DND-41 (cell line): Measurements from ENCODE around the gene FAM50B.

Experiments used
- ATAC-seq: fragments of 200-7000 bp; cut with Tn5 transposase; 3 replicates; pipeline ENCODE4 v1.9.1; 2021; ENCODE audit warnings: low read depth; ENCODE audit not compliant: insufficient read depth
- DNase-seq: peaks from one replicate; pipeline ENCODE4 v3.0.0-alpha.2; 2020
- H2AFZ ChIP-seq: 2 replicates; pipeline ENCODE4 v1.6.0; 2012; ENCODE audit warnings: low read depth, low read length
- H3K27ac ChIP-seq: 2 replicates; pipeline ENCODE4 v1.5.1; 2012; ENCODE audit warnings: low read length, inconsistent platforms
- H3K27me3 ChIP-seq: fragments of 200-600 bp; sonication (generic); 2 replicates; pipeline ENCODE4 v1.6.0; 2012; ENCODE audit warnings: low read length, mild to moderate bottlenecking, inconsistent platforms; ENCODE audit not compliant: insufficient read depth, poor library complexity
- H3K36me3 ChIP-seq: 2 replicates; pipeline ENCODE4 v1.5.1; 2012; ENCODE audit warnings: low read length, inconsistent platforms; ENCODE audit not compliant: insufficient read depth
- H3K4me1 ChIP-seq: 2 replicates; pipeline ENCODE4 v1.5.1; 2012; ENCODE audit warnings: mild to moderate bottlenecking, low read length; ENCODE audit not compliant: insufficient read depth
- H3K4me2 ChIP-seq: 2 replicates; pipeline ENCODE4 v1.6.0; 2012; ENCODE audit warnings: mild to moderate bottlenecking, moderate library complexity, low read length, inconsistent platforms; ENCODE audit not compliant: insufficient read depth
- H3K4me3 ChIP-seq, 2 experiments: fragments of 200-600 bp in 1 of 2; shearing (Covaris generic) in 1 of 2; 2 replicates each; pipeline ENCODE4 v1.5.1; 2012 to 2016; ENCODE audit warnings: inconsistent platforms in 2 of 2, low read length in 2 of 2, mild to moderate bottlenecking in 2 of 2, low read depth in 1 of 2, moderate library complexity in 1 of 2
- H3K79me2 ChIP-seq: 2 replicates; pipeline ENCODE4 v1.6.0; 2012; ENCODE audit warnings: low read length, inconsistent platforms; ENCODE audit not compliant: insufficient read depth
- H3K9ac ChIP-seq: 2 replicates; pipeline ENCODE4 v1.6.0; 2012; ENCODE audit warnings: low read depth, mild to moderate bottlenecking, inconsistent platforms, low read length, moderate library complexity
- H3K9me3 ChIP-seq: 2 replicates; pipeline ENCODE4 v1.5.1; 2012; ENCODE audit warnings: low read length, moderate library complexity, mild to moderate bottlenecking, inconsistent platforms; ENCODE audit not compliant: insufficient read depth, severe bottlenecking
- H4K20me1 ChIP-seq: 2 replicates; pipeline ENCODE4 v1.6.0; 2012; ENCODE audit warnings: low read length; ENCODE audit not compliant: insufficient read depth
- EZH2 ChIP-seq: IDR thresholded peaks from 3 replicates; pipeline ENCODE4 v1.6.1; 2012; ENCODE audit warnings: borderline replicate concordance, low read depth, mild to moderate bottlenecking, moderate library complexity, low read length, inconsistent platforms; ENCODE audit not compliant: severe bottlenecking
- TF ChIP-seq, protein P1 (sequence below): IDR thresholded peaks from 2 replicates; pipeline ENCODE4 v1.5.1; 2012; ENCODE audit warnings: borderline replicate concordance, low read length, moderate library complexity, mild to moderate bottlenecking; ENCODE audit not compliant: poor library complexity, severe bottlenecking; ENCODE audit errors: extremely low read depth

Gene FAM50B

DNA sequence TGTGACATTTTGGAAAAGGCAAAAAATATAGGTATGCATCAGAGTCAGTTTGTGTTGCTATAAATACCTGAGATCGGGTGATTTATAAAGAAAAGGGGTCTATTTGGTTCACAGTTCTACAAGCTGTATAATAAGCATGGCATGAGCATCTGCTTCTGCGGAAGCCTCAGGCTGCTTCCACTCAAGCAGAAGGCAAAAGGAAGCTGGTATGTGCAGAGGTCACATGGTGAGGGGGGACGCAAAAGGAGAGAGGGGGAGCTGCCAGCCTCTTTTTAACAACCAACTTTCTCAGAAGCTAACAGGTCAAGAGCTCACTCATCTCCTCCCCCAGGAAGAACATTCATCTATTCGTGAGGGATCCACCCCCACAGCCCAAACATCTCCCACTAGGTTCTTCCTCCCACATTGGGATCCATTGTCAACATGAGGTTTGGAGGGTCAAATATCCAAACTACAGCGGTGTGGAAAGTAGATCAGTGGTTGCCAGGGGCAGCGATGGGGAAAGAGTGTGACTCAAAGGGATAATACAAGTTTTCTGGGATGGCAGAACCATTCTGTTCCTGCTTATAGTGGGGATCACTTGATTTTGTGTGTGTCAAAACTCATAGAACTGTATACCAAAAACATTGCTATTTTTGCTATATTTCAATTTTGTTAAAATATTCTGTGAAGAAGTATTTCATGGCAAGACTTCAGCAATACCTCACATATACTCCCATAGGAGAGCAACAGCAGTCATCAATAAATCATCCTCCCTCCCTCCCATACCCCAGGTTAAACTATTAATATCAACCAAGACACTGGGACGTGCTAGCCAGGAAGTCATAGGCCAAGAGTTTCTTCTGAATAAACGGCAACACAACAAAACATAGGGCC, 9.9 kb upstream of the FAM50B start:
- Histone ChIP-seq H3K9me3 (no peaks in the 10 kb centered on the region), H3K4me2 (no peak overlapping the region), H2AFZ (no peak overlapping the region), H3K4me1 (no peaks in the 10 kb centered on the region), H3K27ac (no peak overlapping the region), H3K9ac (no peak overlapping the region), H3K79me2 (no peaks in the 10 kb centered on the region), H3K27me3 (peaks cover 12% of the 10 kb centered on the region), H3K36me3 (no peaks in the 10 kb centered on the region), H3K4me3 (no peak overlapping the region), H4K20me1 (no peaks in the 10 kb centered on the region)
- ATAC-seq (no peak), DNase-seq (no peak)
- TF ChIP-seq, protein P1, sequence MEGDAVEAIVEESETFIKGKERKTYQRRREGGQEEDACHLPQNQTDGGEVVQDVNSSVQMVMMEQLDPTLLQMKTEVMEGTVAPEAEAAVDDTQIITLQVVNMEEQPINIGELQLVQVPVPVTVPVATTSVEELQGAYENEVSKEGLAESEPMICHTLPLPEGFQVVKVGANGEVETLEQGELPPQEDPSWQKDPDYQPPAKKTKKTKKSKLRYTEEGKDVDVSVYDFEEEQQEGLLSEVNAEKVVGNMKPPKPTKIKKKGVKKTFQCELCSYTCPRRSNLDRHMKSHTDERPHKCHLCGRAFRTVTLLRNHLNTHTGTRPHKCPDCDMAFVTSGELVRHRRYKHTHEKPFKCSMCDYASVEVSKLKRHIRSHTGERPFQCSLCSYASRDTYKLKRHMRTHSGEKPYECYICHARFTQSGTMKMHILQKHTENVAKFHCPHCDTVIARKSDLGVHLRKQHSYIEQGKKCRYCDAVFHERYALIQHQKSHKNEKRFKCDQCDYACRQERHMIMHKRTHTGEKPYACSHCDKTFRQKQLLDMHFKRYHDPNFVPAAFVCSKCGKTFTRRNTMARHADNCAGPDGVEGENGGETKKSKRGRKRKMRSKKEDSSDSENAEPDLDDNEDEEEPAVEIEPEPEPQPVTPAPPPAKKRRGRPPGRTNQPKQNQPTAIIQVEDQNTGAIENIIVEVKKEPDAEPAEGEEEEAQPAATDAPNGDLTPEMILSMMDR, result no peak
- no peak for TF ChIP-seq EZH2

DNA sequence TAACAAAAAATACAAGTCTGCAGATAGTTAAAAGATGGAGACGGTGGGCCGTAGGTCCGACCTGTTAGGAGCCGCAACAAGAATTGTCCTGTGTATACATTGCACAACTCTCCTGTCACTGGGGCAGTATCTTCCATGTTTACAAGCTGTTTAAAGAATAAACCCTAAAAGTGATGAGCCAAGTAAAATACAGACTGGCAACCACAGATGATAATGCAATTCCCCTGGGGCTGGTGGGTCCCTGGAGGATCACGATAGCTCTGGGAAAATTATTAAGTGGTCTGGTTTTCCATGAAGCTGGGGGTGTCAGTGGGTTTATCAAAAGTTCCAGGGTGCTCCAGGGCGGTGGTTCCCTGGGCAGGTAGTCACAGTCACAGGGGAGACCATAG, 8.1 kb upstream of the FAM50B start:
- H3K4me3 ChIP-seq, result no peak overlapping the region
- no peak overlapping the region for H2AFZ ChIP-seq
- no peak overlapping the region for H3K27ac ChIP-seq
- peaks cover 8% of the 10 kb centered on the region for H3K27me3 ChIP-seq
- no peaks in the 10 kb centered on the region for H3K9me3 ChIP-seq
- no peaks in the 10 kb centered on the region for H3K4me1 ChIP-seq
- ATAC-seq (no peak), DNase-seq (no peak)
- H3K9ac ChIP-seq, result no peak overlapping the region
- no peaks in the 10 kb centered on the region for H3K36me3 ChIP-seq
- TF ChIP-seq, protein P1, result no peak
- no peak for TF ChIP-seq EZH2
- H3K79me2 ChIP-seq, result no peaks in the 10 kb centered on the region
- H4K20me1 ChIP-seq, result no peaks in the 10 kb centered on the region
- H3K4me2 ChIP-seq, result no peak overlapping the region

DNA sequence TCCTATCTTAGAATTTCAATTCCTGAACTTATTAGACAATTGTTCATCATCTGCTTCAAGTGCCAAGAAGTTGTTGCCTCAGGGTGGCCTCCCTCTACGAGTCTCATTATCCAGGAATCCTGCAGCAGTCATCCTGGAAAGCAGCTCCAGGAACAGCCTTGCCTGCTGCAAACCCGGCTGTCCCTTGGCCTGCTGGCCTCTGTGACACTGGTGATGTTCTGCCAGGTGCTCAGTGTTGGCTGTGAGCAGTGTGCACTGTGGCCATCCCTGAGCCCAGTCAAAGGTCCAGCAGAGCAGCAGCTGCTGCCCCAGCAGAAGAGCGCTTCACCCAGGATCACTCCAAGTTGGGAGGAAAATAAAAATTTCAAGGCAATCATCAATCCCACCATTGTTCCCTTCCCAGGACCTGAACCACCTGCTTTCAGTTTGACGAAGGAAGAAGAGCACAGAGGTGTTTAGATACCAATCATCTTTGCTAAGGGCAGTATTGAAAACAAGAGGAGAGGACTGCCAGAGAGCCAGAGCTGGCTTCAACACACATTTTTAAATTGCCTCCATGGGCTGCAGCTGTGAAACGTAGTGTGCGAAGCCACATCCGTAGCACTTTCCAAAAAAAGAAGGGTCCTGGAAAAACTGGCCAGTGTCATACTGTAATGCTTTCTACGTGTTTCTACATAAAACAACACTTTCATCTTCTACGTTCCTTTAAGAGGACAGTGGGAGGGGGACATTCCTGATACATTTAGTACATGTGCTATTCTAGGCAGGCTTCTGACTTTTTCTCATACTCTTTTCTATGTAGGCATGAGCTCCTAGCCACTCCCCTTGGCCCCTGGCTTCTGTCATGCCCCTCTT, 7.2 kb upstream of the FAM50B start:
- Histone ChIP-seq H3K27me3 (peaks cover 6% of the 10 kb centered on the region), H3K9me3 (no peaks in the 10 kb centered on the region), H2AFZ (no peak overlapping the region), H3K9ac (no peak overlapping the region), H4K20me1 (no peaks in the 10 kb centered on the region), H3K4me3 (no peak overlapping the region), H3K79me2 (no peaks in the 10 kb centered on the region), H3K4me2 (no peak overlapping the region), H3K36me3 (no peaks in the 10 kb centered on the region), H3K4me1 (no peaks in the 10 kb centered on the region), H3K27ac (no peak overlapping the region)
- DNase-seq (no peak), ATAC-seq (no peak)
- TF ChIP-seq, protein P1, result no peak
- TF ChIP-seq EZH2, result no peak
